Stomach (tissue), 9 donors: Measurements from ENCODE around the gene ELF1. TPM values are rescaled to one million over a fixed set of nuclear protein-coding genes. Genes with fewer than 3 reads are reported as not detected.
"Not testable (repeated sequence)": the region's sequence is repeated elsewhere in the genome, so short reads cannot be mapped to it uniquely, and the experiment has no call there.

Experiments used
- DNase-seq, 2 donors: peaks; one replicate each; pipeline versions ENCODE4 v3.0.0 to v3.0.0-alpha.2; 2013 to 2019
- H3K27ac ChIP-seq, 5 donors: fragments of 200-600 bp in 4 of 5; sonication (generic) in 4 of 5; one replicate each; pipeline ENCODE4 v1.5.1; 2013 to 2019; ENCODE audit warnings: mild to moderate bottlenecking in 1 of 5, moderate library complexity in 1 of 5
- H3K27me3 ChIP-seq, 3 donors: fragments of 200-600 bp; sonication (generic); one replicate each; pipeline ENCODE4 v1.5.1; 2017 to 2019; ENCODE audit warnings: mixed run types in 1 of 3
- H3K36me3 ChIP-seq, 4 donors: fragments of 200-600 bp; sonication (generic); 1 replicate in 3 of 4; 2 replicates in 1 of 4; pipeline ENCODE4 v1.5.1; 2016 to 2019
- H3K4me1 ChIP-seq, 4 donors: fragments of 200-600 bp; sonication (generic); one replicate each; pipeline ENCODE4 v1.5.1; 2016 to 2019
- H3K4me3 ChIP-seq, 4 donors: fragments of 200-600 bp; sonication (generic) in 3 of 4; one replicate each; pipeline ENCODE4 v1.5.1; 2016 to 2019; ENCODE audit warnings: mild to moderate bottlenecking in 1 of 4
- H3K9me3 ChIP-seq, 4 donors: fragments of 200-600 bp; sonication (generic); one replicate each; pipeline ENCODE4 v1.5.1; 2016 to 2019
- EP300 ChIP-seq: sonication (generic); formaldehyde crosslinking; IDR thresholded peaks from one replicate; pipeline ENCODE4 v1.6.1; 2017; ENCODE audit warnings: antibody characterized with exemption
- POLR2A ChIP-seq, 4 donors: fragments of 450-650 bp; IDR thresholded peaks; one replicate each; pipeline ENCODE4 v1.6.1; 2016; ENCODE audit warnings: antibody characterized with exemption in 4 of 4, control low read depth in 2 of 4, mild to moderate bottlenecking in 1 of 4, moderate library complexity in 1 of 4
- POLR2AphosphoS5 ChIP-seq, 3 donors: sonication (generic); formaldehyde crosslinking; IDR thresholded peaks; one replicate each; pipeline ENCODE4 v1.6.1; 2016; ENCODE audit warnings: antibody characterized with exemption in 3 of 3
- WGBS, 5 donors: extraction: QIAGEN DNeasy Blood & Tissue Kit in 3 of 5; methylation state at CpG; one replicate each; pipeline versions ENCODE4 v1.1.5 to v1.1.7; 2013 to 2018; 5-methylcytosine and 5-hydroxymethylcytosine counted together
- intact Hi-C: fragments of 100-400 bp; cut with DNase I; formaldehyde crosslinking; loops from one replicate; pipeline ENCODE4 v1.15.1; 2023; ENCODE audit warnings: low total_unique reads
- polyA plus RNA-seq, 3 donors: library from polyadenylated mRNA; stranded (reverse); fragments of 200-250 nt; gene quantifications; one replicate each; pipeline ENCODE4 v1.2.3, GENCODE V29; 2013
- total RNA-seq, 5 donors: library from RNA; depleted of rRNA; stranded (reverse); fragments of >200 nt; gene quantifications; one replicate each; pipeline versions ENCODE4 v1.1.0 to v1.2.3, GENCODE V29; 2014 to 2016
- TF ChIP-seq, protein P1 (sequence below), 7 experiments: fragments of 450-650 bp in 4 of 7; fragments of 200-600 bp in 3 of 7; sonication (generic) in 3 of 7; IDR thresholded peaks; one replicate each; pipeline ENCODE4 v1.5.1; 2016 to 2019; ENCODE audit warnings: antibody characterized with exemption in 7 of 7, control low read depth in 2 of 7, mild to moderate bottlenecking in 1 of 7
- donor health status: healthy with polysubstance abuse.
- donor health status: Bipolar disorder and iron deficiency.
- donor health status: healthy.

ELF1 gene
- total and polyA plus RNA-seq, 8 donors: 10.9 to 113 (median 36.2) TPM

DNA sequence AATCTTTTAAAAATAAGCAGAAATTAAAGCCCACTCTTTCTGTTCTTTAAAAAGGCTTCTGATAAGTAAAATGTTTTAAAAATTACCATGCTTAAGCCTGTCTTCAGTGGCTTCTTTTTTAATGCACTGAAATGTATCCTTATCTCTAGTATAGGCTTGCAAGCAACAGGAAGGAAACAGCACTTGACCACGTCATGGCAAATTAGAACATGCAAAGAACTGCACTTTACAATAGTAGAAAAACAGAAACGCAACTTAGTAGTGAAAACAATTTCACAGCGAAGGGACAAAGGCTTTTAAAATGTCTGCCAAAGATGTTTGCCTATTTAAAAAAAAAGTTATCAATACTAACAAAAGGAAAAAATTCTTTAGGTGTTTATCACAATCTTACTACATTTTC is 36.3 kb downstream of the ELF1 start:
- H3K4me3 ChIP-seq: peak overlapping the region; percentile 22 to 35 (median 26)
- DNase-seq: peak in 1 of 2 donors; percentile 90

DNA sequence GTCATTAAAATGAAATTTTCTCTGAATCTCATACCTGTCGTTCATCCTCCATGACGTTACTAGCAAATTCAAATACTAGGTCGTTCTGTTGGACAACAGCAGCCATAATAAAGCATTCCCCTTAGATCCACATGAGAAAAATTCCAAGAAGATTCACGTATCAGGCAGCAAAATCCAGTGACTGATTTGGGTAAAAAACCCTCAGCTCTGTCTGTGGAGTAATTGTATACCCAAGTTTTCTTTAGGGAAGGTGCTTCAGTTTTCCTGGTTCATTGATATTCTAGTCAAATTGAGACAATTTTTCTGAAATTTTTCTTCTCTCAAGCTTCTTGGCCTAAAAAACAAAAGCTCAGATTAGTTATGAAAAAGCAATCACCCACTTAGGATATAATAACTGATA is 37.2 kb downstream of the ELF1 start:
- H3K36me3 ChIP-seq: peaks cover 0 to 6% (median 2%) of the 10 kb centered on the region in 4 donors
- no peak for DNase-seq
- intact Hi-C loops: no loop called here
- TF ChIP-seq EP300 (no peak), POLR2A (IDR thresholded peaks at IDR 0.05) (no peak), POLR2AphosphoS5 (IDR thresholded peaks at IDR 0.05) (no peak)
- TF ChIP-seq, protein P1, sequence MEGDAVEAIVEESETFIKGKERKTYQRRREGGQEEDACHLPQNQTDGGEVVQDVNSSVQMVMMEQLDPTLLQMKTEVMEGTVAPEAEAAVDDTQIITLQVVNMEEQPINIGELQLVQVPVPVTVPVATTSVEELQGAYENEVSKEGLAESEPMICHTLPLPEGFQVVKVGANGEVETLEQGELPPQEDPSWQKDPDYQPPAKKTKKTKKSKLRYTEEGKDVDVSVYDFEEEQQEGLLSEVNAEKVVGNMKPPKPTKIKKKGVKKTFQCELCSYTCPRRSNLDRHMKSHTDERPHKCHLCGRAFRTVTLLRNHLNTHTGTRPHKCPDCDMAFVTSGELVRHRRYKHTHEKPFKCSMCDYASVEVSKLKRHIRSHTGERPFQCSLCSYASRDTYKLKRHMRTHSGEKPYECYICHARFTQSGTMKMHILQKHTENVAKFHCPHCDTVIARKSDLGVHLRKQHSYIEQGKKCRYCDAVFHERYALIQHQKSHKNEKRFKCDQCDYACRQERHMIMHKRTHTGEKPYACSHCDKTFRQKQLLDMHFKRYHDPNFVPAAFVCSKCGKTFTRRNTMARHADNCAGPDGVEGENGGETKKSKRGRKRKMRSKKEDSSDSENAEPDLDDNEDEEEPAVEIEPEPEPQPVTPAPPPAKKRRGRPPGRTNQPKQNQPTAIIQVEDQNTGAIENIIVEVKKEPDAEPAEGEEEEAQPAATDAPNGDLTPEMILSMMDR (IDR thresholded peaks at IDR 0.05): no peak
- 49 to 67% (median 58%) methylated on average over 4 of the region's 4 CpGs for WGBS, 5 donors
- no peaks in the 10 kb centered on the region for H3K9me3 ChIP-seq
- H3K4me3 ChIP-seq: peak overlapping the region; percentile 22 to 35 (median 26)
- H3K4me1 ChIP-seq: peaks cover 30 to 95% (median 57%) of the 10 kb centered on the region in 4 donors
- H3K27me3 ChIP-seq: no peaks in the 10 kb centered on the region
- peak overlapping the region in 4 of 5 donors; percentile 78 to 91 (median 81) for H3K27ac ChIP-seq

More for the DNA sequence above, 36.3 kb downstream of the ELF1 start:
- 8 to 25% (median 9%) methylated on average over 3 of the region's 3 CpGs for WGBS, 5 donors
- peak overlapping the region in 4 of 5 donors; percentile 78 to 91 (median 81) for H3K27ac ChIP-seq
- peak in 1 of 4 donors; percentile 72 for TF ChIP-seq POLR2A (IDR thresholded peaks at IDR 0.05)
- TF ChIP-seq, protein P1 (IDR thresholded peaks at IDR 0.05): no peak
- peak; percentile 62 to 89 (median 89) for TF ChIP-seq POLR2AphosphoS5 (IDR thresholded peaks at IDR 0.05)
- H3K27me3 ChIP-seq: no peaks in the 10 kb centered on the region
- peaks cover 35 to 94% (median 61%) of the 10 kb centered on the region in 4 donors for H3K4me1 ChIP-seq
- intact Hi-C loops: no loop called here
- H3K9me3 ChIP-seq: no peaks in the 10 kb centered on the region
- peaks cover 0 to 6% (median 2%) of the 10 kb centered on the region in 4 donors for H3K36me3 ChIP-seq

DNA sequence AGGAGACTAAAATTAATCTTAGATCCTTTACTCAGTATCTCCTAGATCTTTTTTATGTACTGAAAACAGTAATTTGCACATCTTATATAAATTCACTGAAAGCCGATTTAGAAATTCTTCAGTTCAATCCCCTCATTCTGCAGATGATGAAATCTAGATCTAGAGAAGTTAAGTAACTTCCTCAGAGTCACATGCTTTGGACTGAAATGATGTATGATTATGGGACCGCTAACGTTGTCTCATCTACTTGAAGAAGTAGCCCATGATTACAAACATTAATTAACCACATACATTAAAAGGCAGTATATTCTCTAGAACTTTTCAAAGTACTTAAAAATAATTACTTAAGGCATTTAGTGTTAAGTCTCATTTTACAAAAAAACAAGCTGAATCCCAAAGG is 37.8 kb downstream of the ELF1 start:
- Histone ChIP-seq H3K36me3 (peaks cover 0 to 6% (median 2%) of the 10 kb centered on the region in 4 donors), H3K27me3 (no peaks in the 10 kb centered on the region), H3K4me3 (peak overlapping the region; percentile 22 to 35 (median 26)), H3K27ac (peak overlapping the region in 4 of 5 donors; percentile 78 to 91 (median 81)), H3K4me1 (peaks cover 29 to 95% (median 56%) of the 10 kb centered on the region in 4 donors), H3K9me3 (no peaks in the 10 kb centered on the region)
- no peak for TF ChIP-seq POLR2A (IDR thresholded peaks at IDR 0.05)
- TF ChIP-seq POLR2AphosphoS5 (IDR thresholded peaks at IDR 0.05): peak in 2 of 3 donors; percentile 37 to 44
- intact Hi-C loops: no loop called here
- no peak for DNase-seq
- WGBS, 5 donors: 50 to 74% (median 64%) methylated on average over 3 of the region's 3 CpGs

DNA sequence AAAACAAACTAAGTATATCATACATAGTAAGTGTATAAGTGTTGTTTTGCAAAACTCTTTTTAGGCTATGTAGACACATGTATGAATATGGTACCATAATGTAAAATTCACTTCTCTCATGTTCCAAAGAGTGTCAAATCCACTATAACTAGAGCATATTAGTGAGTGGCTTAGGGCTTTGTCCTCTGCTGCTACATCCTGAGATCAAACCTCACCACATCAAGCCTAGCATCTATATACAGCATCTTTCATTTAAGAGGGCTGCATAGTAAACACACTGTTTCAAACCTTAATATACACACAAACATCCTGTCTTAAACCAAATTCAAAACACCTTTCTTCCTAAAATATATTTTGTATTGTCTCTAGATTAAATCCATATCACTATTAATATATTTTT is 38.7 kb downstream of the ELF1 start:
- Histone ChIP-seq H3K4me1 (peaks cover 24 to 95% (median 54%) of the 10 kb centered on the region in 4 donors), H3K27ac (peak overlapping the region in 4 of 5 donors; percentile 78 to 91 (median 81)), H3K9me3 (no peaks in the 10 kb centered on the region), H3K4me3 (peak overlapping the region; percentile 22 to 35 (median 26)), H3K36me3 (peaks cover 0 to 6% (median 2%) of the 10 kb centered on the region in 4 donors), H3K27me3 (no peaks in the 10 kb centered on the region)
- no peak for TF ChIP-seq EP300
- TF ChIP-seq POLR2AphosphoS5 (IDR thresholded peaks at IDR 0.05): no peak
- TF ChIP-seq POLR2A (IDR thresholded peaks at IDR 0.05): no peak
- TF ChIP-seq, protein P1 (IDR thresholded peaks at IDR 0.05): no peak
- intact Hi-C loops: no loop called here
- no peak for DNase-seq

DNA sequence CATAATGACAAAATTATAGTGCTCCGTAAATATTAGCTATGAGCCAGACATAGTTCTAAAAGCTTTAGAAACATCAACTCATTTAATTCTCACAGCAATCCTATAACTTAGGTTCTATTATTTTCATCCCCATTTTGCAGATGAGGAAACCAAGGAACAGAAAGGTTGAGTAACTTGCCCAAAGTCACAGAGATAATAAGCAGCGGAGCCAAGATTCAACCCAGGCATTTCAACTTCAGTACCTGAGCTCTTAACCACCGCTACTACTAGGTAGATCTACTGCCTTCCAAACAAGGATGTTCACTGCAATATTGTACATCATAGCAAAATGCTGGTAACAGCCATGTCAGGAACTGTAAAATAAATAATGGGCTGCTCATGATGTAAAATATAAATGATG is 39.9 kb downstream of the ELF1 start:
- peaks cover 33 to 95% (median 58%) of the 10 kb centered on the region in 4 donors for H3K4me1 ChIP-seq

DNA sequence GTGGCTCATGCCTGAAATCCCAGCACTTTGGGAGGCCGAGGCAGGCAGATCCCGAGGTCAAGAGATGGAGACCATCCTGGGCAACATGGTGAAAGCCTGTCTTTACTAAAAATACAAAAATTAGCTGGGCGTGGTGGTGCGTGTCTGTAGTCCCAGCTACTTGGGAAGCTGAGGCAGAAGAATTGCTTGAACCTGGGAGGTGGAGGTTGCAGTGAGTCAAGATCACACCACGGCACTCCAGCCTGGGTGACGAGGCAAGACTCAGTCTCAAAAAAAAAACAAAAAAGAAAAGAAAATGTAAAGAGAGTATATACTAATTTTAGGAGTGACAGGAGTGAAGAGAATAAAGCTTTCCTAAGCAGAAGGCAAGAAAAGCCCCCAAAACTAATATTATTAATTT is 41.0 kb downstream of the ELF1 start:
- H3K27me3 ChIP-seq, H3K36me3 ChIP-seq, DNase-seq, intact Hi-C loops, H3K9me3 ChIP-seq: not testable (repeated sequence)
- Histone ChIP-seq H3K4me1 (peaks cover 30 to 95% (median 56%) of the 10 kb centered on the region in 4 donors), H3K4me3 (peak overlapping the region in 2 of 4 donors; percentile 7 to 35), H3K27ac (peak overlapping the region in 2 of 5 donors; percentile 7 to 18)
- WGBS, 5 donors: 66 to 85% (median 71%) methylated on average over 6 of the region's 6 CpGs

More for the DNA sequence above, 39.9 kb downstream of the ELF1 start:
- H3K4me3 ChIP-seq: peak overlapping the region in 3 of 4 donors; percentile 25 to 35 (median 28)
- 75 to 84% (median 80%) methylated on average over 3 of the region's 3 CpGs for WGBS, 5 donors
- intact Hi-C loops: no loop called here
- H3K36me3 ChIP-seq: peaks cover 0 to 6% (median 2%) of the 10 kb centered on the region in 4 donors
- no peaks in the 10 kb centered on the region for H3K9me3 ChIP-seq
- TF ChIP-seq POLR2AphosphoS5 (IDR thresholded peaks at IDR 0.05) (no peak), POLR2A (IDR thresholded peaks at IDR 0.05) (no peak), EP300 (no peak)
- TF ChIP-seq, protein P1 (IDR thresholded peaks at IDR 0.05): no peak
- DNase-seq: no peak
- H3K27ac ChIP-seq: peak overlapping the region in 3 of 5 donors; percentile 78 to 91 (median 84)
- H3K27me3 ChIP-seq: no peaks in the 10 kb centered on the region
